DND-41 (cell line): ENCODE measurements around the gene MACROD2.

Source experiments
- ATAC-seq: fragments of 200-7000 bp; cut with Tn5 transposase; 3 replicates; pipeline ENCODE4 v1.9.1; 2021; ENCODE audit warnings: low read depth; ENCODE audit not compliant: insufficient read depth
- DNase-seq: peaks from one replicate; pipeline ENCODE4 v3.0.0-alpha.2; 2020
- H2AFZ ChIP-seq: 2 replicates; pipeline ENCODE4 v1.6.0; 2012; ENCODE audit warnings: low read depth, low read length
- H3K27ac ChIP-seq: 2 replicates; pipeline ENCODE4 v1.5.1; 2012; ENCODE audit warnings: low read length, inconsistent platforms
- H3K27me3 ChIP-seq: fragments of 200-600 bp; sonication (generic); 2 replicates; pipeline ENCODE4 v1.6.0; 2012; ENCODE audit warnings: low read length, mild to moderate bottlenecking, inconsistent platforms; ENCODE audit not compliant: insufficient read depth, poor library complexity
- H3K36me3 ChIP-seq: 2 replicates; pipeline ENCODE4 v1.5.1; 2012; ENCODE audit warnings: low read length, inconsistent platforms; ENCODE audit not compliant: insufficient read depth
- H3K4me1 ChIP-seq: 2 replicates; pipeline ENCODE4 v1.5.1; 2012; ENCODE audit warnings: mild to moderate bottlenecking, low read length; ENCODE audit not compliant: insufficient read depth
- H3K4me2 ChIP-seq: 2 replicates; pipeline ENCODE4 v1.6.0; 2012; ENCODE audit warnings: mild to moderate bottlenecking, moderate library complexity, low read length, inconsistent platforms; ENCODE audit not compliant: insufficient read depth
- H3K4me3 ChIP-seq, 2 experiments: fragments of 200-600 bp in 1 of 2; shearing (Covaris generic) in 1 of 2; 2 replicates each; pipeline ENCODE4 v1.5.1; 2012 to 2016; ENCODE audit warnings: inconsistent platforms in 2 of 2, low read length in 2 of 2, mild to moderate bottlenecking in 2 of 2, low read depth in 1 of 2, moderate library complexity in 1 of 2
- H3K79me2 ChIP-seq: 2 replicates; pipeline ENCODE4 v1.6.0; 2012; ENCODE audit warnings: low read length, inconsistent platforms; ENCODE audit not compliant: insufficient read depth
- H3K9ac ChIP-seq: 2 replicates; pipeline ENCODE4 v1.6.0; 2012; ENCODE audit warnings: low read depth, mild to moderate bottlenecking, inconsistent platforms, low read length, moderate library complexity
- H3K9me3 ChIP-seq: 2 replicates; pipeline ENCODE4 v1.5.1; 2012; ENCODE audit warnings: low read length, moderate library complexity, mild to moderate bottlenecking, inconsistent platforms; ENCODE audit not compliant: insufficient read depth, severe bottlenecking
- H4K20me1 ChIP-seq: 2 replicates; pipeline ENCODE4 v1.6.0; 2012; ENCODE audit warnings: low read length; ENCODE audit not compliant: insufficient read depth
- EZH2 ChIP-seq: IDR thresholded peaks from 3 replicates; pipeline ENCODE4 v1.6.1; 2012; ENCODE audit warnings: borderline replicate concordance, low read depth, mild to moderate bottlenecking, moderate library complexity, low read length, inconsistent platforms; ENCODE audit not compliant: severe bottlenecking
- TF ChIP-seq, protein P1 (sequence below): IDR thresholded peaks from 2 replicates; pipeline ENCODE4 v1.5.1; 2012; ENCODE audit warnings: borderline replicate concordance, low read length, moderate library complexity, mild to moderate bottlenecking; ENCODE audit not compliant: poor library complexity, severe bottlenecking; ENCODE audit errors: extremely low read depth

Gene MACROD2

DNA sequence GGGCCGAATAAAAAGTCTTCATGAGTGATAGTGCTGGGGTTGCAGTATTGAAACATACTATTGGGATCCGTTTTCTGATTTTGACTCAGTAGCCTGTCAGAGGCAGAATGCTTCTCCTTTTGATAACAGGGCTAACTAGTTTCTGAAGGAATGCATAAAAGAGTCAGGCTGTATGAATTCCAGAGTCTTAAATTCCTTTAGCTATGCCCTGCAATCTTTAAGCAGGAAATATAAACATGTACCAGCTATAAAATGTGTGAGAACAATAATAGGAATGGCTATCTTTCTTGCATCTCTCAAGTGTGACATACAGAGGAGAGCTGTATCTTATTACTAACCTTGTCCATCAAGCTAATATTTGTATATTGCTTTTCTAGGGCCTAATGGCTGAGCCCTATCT, 1660.8 kb downstream of the MACROD2 start:
- TF ChIP-seq EZH2 = no peak
- no peak for ATAC-seq

DNA sequence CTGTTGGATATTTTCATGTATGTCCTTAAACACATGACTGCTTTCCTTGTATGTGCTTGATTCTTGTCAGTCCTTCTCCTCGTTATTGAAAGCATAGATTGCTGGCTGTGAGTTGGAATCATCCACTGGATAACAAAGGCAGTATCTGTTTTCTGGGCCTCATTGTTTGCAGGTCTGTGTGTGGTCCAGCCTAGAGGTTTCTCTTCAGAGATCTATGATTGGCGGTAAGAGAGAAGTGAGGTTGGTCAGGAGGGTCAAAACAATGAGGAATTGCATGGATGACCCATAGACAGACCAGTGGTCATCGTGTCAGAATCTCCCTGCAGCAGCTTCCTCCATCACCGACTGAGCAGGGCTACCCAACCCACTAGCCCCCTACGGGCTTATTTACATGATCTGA, 1663.0 kb downstream of the MACROD2 start:
- DNase-seq (no peak), ATAC-seq (no peak)
- Histone ChIP-seq H3K4me1 (no peaks in the 10 kb centered on the region), H2AFZ (no peak overlapping the region), H3K4me3 (no peak overlapping the region), H3K27me3 (no peaks in the 10 kb centered on the region), H3K79me2 (no peaks in the 10 kb centered on the region), H3K9ac (no peak overlapping the region), H4K20me1 (no peaks in the 10 kb centered on the region), H3K9me3 (no peaks in the 10 kb centered on the region), H3K36me3 (no peaks in the 10 kb centered on the region), H3K27ac (no peak overlapping the region), H3K4me2 (no peak overlapping the region)
- TF ChIP-seq, protein P1, sequence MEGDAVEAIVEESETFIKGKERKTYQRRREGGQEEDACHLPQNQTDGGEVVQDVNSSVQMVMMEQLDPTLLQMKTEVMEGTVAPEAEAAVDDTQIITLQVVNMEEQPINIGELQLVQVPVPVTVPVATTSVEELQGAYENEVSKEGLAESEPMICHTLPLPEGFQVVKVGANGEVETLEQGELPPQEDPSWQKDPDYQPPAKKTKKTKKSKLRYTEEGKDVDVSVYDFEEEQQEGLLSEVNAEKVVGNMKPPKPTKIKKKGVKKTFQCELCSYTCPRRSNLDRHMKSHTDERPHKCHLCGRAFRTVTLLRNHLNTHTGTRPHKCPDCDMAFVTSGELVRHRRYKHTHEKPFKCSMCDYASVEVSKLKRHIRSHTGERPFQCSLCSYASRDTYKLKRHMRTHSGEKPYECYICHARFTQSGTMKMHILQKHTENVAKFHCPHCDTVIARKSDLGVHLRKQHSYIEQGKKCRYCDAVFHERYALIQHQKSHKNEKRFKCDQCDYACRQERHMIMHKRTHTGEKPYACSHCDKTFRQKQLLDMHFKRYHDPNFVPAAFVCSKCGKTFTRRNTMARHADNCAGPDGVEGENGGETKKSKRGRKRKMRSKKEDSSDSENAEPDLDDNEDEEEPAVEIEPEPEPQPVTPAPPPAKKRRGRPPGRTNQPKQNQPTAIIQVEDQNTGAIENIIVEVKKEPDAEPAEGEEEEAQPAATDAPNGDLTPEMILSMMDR = no peak
- no peak for TF ChIP-seq EZH2

More for the DNA sequence above, 1660.8 kb downstream of the MACROD2 start:
- H3K27me3 ChIP-seq = no peaks in the 10 kb centered on the region
- DNase-seq = no peak
- H3K4me3 ChIP-seq = no peak overlapping the region
- no peaks in the 10 kb centered on the region for H4K20me1 ChIP-seq
- no peak overlapping the region for H3K9ac ChIP-seq
- no peaks in the 10 kb centered on the region for H3K4me1 ChIP-seq
- no peaks in the 10 kb centered on the region for H3K36me3 ChIP-seq
- no peak overlapping the region for H3K4me2 ChIP-seq
- no peak overlapping the region for H2AFZ ChIP-seq
- no peaks in the 10 kb centered on the region for H3K79me2 ChIP-seq
- no peak overlapping the region for H3K27ac ChIP-seq
- H3K9me3 ChIP-seq = no peaks in the 10 kb centered on the region

DNA sequence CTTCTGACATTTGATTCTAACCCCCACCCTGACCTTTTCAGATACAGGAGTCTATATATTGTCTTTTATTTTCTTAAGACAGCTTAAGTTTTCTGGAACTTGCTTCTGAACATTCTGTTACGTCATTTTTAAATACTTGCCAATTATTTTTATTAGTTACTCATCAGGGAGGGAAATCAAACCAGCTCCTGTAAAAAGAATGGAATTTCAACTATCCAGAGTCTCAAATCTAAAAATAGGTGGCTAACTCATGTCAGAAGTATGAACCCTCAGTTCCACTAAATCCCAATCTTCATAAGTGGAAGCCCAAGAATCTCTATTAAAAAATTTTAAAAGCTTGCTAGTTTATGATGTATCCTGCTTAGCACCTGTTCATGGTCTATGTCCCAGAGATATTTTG, 1677.9 kb downstream of the MACROD2 start:
- no peak overlapping the region for H3K27ac ChIP-seq
- no peaks in the 10 kb centered on the region for H3K9me3 ChIP-seq
- no peak overlapping the region for H2AFZ ChIP-seq
- H3K27me3 ChIP-seq = no peaks in the 10 kb centered on the region
- H3K4me2 ChIP-seq = no peak overlapping the region
- no peaks in the 10 kb centered on the region for H4K20me1 ChIP-seq
- TF ChIP-seq, protein P1 = no peak
- no peak for TF ChIP-seq EZH2
- no peaks in the 10 kb centered on the region for H3K4me1 ChIP-seq
- no peak overlapping the region for H3K9ac ChIP-seq
- no peak overlapping the region for H3K4me3 ChIP-seq
- no peaks in the 10 kb centered on the region for H3K36me3 ChIP-seq
- H3K79me2 ChIP-seq = no peaks in the 10 kb centered on the region
- ATAC-seq = no peak
- DNase-seq = no peak

DNA sequence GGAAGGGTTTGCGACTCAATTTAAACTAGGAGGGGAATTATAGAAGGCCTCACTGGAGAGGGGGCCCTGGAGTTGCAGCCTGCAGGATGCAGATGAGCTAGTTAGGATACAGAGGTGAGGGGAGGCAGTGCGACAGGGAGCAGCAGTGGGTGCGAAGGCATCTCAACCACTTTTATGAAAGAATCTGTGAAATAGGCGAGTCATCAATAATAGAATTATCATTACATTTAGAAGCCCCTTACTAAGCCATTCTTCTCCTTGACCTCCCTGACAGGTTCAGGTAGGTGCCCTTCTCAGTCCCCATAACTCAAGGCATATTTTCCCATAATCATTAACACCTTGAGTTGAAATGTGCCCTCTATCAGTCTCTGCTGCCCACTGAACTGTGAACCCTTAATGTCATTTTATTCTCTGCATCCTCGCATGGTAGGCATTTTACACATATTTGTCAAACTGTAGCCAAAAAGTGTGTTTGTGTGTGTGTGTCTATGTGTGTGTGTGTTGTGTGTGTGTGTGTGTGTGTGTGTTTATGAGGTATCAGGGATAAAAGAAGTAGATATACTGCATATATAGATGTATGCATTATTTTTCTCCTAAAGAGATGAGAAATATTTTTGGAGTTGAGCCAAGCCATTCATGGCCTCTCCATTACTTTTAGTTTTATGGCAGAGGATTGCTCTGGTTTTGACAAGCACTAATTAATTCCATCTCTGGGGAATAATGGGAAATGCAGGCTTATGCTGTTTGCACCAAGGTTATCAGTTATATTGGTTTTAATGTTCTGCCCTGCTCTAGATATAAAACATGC, 1679.1 kb downstream of the MACROD2 start:
- H3K27ac ChIP-seq = no peak overlapping the region
- ATAC-seq (no peak), DNase-seq (no peak)
- no peak for TF ChIP-seq EZH2
- TF ChIP-seq, protein P1 = no peak
- H3K4me1 ChIP-seq = no peaks in the 10 kb centered on the region
- H2AFZ ChIP-seq = no peak overlapping the region
- no peaks in the 10 kb centered on the region for H3K36me3 ChIP-seq
- H3K4me3 ChIP-seq = no peak overlapping the region
- no peaks in the 10 kb centered on the region for H3K9me3 ChIP-seq
- no peak overlapping the region for H3K4me2 ChIP-seq
- no peaks in the 10 kb centered on the region for H3K27me3 ChIP-seq
- H3K79me2 ChIP-seq = no peaks in the 10 kb centered on the region
- no peak overlapping the region for H3K9ac ChIP-seq
- H4K20me1 ChIP-seq = no peaks in the 10 kb centered on the region
